HG02884 (cell line): ENCODE results near the gene DHRS3.

ENCODE experiments used
- ATAC-seq: cut with Tn5 transposase; IDR thresholded peaks from one replicate; pipeline ENCODE4 v1.9.1; 2021; ENCODE audit warnings: mild to moderate bottlenecking, moderate library complexity; ENCODE audit not compliant: unreplicated experiment

The DHRS3 gene

GRCh38 chr1:12521096-12521495, 96.9 kb downstream of the DHRS3 start:
- no peak for ATAC-seq

- ATAC-seq: no peak
Measured at GRCh38 chr1:12519693-12520364, 98.2 kb downstream of the DHRS3 start.

GRCh38 chr1:12518931-12519692, 98.9 kb downstream of the DHRS3 start:
- ATAC-seq: no peak
